OCI-LY3 (cell line): Measurements from ENCODE around the gene CHD9.

Experiments used
- H2AFZ ChIP-seq: fragments of 200-600, 300-600 bp; shearing (Covaris generic); 2 replicates; pipeline ENCODE4 v1.6.0; 2014; ENCODE audit warnings: antibody characterized with exemption, low read depth, low read length
- H3K27ac ChIP-seq: fragments of 200-600, 300-600 bp; sonication (generic); 2 replicates; pipeline ENCODE4 v1.5.1; 2014; ENCODE audit warnings: mild to moderate bottlenecking, low read length, moderate library complexity, mixed read lengths
- H3K27me3 ChIP-seq: fragments of 200-600, 300-600 bp; sonication (generic); 2 replicates; pipeline ENCODE4 v1.6.1; 2014; ENCODE audit warnings: low read depth, low read length, mixed read lengths
- H3K36me3 ChIP-seq: fragments of 200-600, 300-600 bp; sonication (generic); replicated peaks from 2 replicates; pipeline ENCODE3; 2014; ENCODE audit warnings: low read depth, low read length, mixed read lengths
- H3K4me1 ChIP-seq: fragments of 300-600, 200-600 bp; sonication (generic); 2 replicates; pipeline ENCODE4 v1.6.1; 2014; ENCODE audit warnings: low read length, mixed read lengths
- H3K4me2 ChIP-seq: fragments of 200-600, 300-600 bp; sonication (generic); 2 replicates; pipeline ENCODE4 v1.6.1; 2014; ENCODE audit warnings: low read length, mixed read lengths
- H3K4me3 ChIP-seq: fragments of 300-600, 200-600 bp; sonication (generic); 2 replicates; pipeline ENCODE4 v1.5.1; 2014; ENCODE audit warnings: antibody characterized with exemption, mild to moderate bottlenecking, low read length, moderate library complexity
- H3K79me2 ChIP-seq: fragments of 300-600, 200-600 bp; shearing (Covaris generic); 2 replicates; pipeline ENCODE4 v1.6.1; 2014; ENCODE audit warnings: mild to moderate bottlenecking, low read length, mixed read lengths
- H3K9ac ChIP-seq: fragments of 300-600, 200-600 bp; shearing (Covaris generic); 2 replicates; pipeline ENCODE4 v1.6.0; 2014; ENCODE audit warnings: mild to moderate bottlenecking, low read length, moderate library complexity
- H3K9me3 ChIP-seq: fragments of 200-600, 300-600 bp; shearing (Covaris generic); 2 replicates; pipeline ENCODE4 v1.6.1; 2014; ENCODE audit warnings: low read length, mixed read lengths; ENCODE audit not compliant: insufficient read depth
- H4K20me1 ChIP-seq: fragments of 200-600, 300-600 bp; sonication (generic); 2 replicates; pipeline ENCODE4 v1.6.1; 2016; ENCODE audit warnings: low read length, mixed read lengths; ENCODE audit not compliant: insufficient read depth
- EZH2phosphoT487 ChIP-seq: fragments of 200-600 bp; shearing (Covaris generic); IDR thresholded peaks from 2 replicates; pipeline ENCODE4 v1.6.1; 2018; ENCODE audit warnings: antibody characterized with exemption, mixed run types, low read depth
- TF ChIP-seq, protein P1 (sequence below): fragments of 200-600, 300-600 bp; sonication (generic); IDR thresholded peaks from 2 replicates; pipeline ENCODE4 v1.5.1; 2014; ENCODE audit warnings: antibody characterized with exemption, low read length, low read depth

CHD9 gene

DNA sequence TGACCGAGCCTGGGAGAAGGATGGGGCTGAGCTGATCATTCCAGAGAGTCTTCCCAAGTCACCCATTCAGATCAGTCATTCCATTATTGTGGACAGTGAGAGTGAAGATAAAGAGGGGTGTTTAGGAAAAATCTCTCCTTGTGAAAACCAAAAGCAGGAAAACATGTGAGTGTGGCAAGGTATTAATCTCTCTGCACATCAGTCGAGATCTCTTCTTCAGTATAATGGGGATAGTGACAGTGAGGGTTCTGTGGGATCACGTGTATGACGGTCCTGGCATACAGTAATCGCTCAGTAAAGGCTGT, 35.4 kb downstream of the CHD9 start:
- H3K27ac ChIP-seq = peak overlapping the region; percentile 95

DNA sequence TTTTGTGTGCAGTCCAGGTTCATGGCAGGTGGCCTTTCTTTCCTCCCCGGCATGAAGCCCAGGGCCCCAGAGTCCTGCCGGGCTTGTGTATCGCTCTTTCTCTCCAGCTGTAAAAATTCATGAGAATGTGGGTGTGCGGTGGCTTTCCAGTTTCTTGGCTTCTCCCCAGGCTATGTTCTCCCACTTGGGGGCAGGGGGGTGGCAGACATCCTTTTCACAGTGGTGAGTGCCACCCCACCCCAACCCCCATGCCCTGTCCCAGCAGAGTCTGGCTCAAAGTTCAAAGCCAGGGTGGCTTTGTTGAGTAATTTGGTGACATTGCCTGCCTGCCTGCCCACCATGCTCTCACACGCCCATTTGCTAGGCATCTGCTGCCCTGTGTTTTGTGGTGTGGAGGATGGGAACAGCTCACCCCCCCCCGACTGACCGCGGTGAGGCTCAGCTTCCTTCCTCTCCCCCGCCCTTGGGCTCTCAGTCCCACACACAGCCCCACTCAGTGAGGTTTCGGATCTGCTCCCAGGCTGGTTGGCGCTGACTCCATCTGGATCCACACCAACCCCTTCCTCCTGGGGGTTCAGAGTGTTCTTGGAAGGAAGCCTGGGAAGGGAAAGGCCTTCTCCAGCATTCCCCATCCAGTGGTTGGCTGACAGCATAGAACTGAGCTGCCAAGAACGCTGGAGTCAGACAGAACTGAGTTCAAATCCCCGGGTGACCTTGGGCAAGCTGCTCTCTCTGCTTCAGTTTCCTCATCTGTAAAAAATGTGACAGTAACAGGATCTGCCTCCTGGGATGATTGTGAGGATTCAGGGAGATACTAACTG, 36.0 kb downstream of the CHD9 start:
- Histone ChIP-seq H4K20me1 (no peaks in the 10 kb centered on the region), H3K9me3 (no peaks in the 10 kb centered on the region), H3K4me2 (peak overlapping the region; percentile 87), H3K36me3 (peaks cover 8% of the 10 kb centered on the region), H3K79me2 (peaks cover 50% of the 10 kb centered on the region), H3K27me3 (no peaks in the 10 kb centered on the region), H2AFZ (no peak overlapping the region), H3K27ac (peak overlapping the region; percentile 95), H3K9ac (peak overlapping the region; percentile 88), H3K4me3 (peak overlapping the region; percentile 64), H3K4me1 (peaks cover 71% of the 10 kb centered on the region)
- no peak for TF ChIP-seq EZH2phosphoT487
- TF ChIP-seq, protein P1, sequence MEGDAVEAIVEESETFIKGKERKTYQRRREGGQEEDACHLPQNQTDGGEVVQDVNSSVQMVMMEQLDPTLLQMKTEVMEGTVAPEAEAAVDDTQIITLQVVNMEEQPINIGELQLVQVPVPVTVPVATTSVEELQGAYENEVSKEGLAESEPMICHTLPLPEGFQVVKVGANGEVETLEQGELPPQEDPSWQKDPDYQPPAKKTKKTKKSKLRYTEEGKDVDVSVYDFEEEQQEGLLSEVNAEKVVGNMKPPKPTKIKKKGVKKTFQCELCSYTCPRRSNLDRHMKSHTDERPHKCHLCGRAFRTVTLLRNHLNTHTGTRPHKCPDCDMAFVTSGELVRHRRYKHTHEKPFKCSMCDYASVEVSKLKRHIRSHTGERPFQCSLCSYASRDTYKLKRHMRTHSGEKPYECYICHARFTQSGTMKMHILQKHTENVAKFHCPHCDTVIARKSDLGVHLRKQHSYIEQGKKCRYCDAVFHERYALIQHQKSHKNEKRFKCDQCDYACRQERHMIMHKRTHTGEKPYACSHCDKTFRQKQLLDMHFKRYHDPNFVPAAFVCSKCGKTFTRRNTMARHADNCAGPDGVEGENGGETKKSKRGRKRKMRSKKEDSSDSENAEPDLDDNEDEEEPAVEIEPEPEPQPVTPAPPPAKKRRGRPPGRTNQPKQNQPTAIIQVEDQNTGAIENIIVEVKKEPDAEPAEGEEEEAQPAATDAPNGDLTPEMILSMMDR = no peak

More for the DNA sequence above, 35.4 kb downstream of the CHD9 start:
- Histone ChIP-seq H3K4me3 (peak overlapping the region; percentile 64), H3K4me2 (peak overlapping the region; percentile 87), H3K9ac (peak overlapping the region; percentile 88), H3K4me1 (peaks cover 76% of the 10 kb centered on the region), H3K9me3 (no peaks in the 10 kb centered on the region), H2AFZ (no peak overlapping the region), H3K27me3 (no peaks in the 10 kb centered on the region), H3K36me3 (peaks cover 8% of the 10 kb centered on the region), H3K79me2 (peaks cover 46% of the 10 kb centered on the region), H4K20me1 (no peaks in the 10 kb centered on the region)
- TF ChIP-seq EZH2phosphoT487 = no peak
- TF ChIP-seq, protein P1 = no peak

DNA sequence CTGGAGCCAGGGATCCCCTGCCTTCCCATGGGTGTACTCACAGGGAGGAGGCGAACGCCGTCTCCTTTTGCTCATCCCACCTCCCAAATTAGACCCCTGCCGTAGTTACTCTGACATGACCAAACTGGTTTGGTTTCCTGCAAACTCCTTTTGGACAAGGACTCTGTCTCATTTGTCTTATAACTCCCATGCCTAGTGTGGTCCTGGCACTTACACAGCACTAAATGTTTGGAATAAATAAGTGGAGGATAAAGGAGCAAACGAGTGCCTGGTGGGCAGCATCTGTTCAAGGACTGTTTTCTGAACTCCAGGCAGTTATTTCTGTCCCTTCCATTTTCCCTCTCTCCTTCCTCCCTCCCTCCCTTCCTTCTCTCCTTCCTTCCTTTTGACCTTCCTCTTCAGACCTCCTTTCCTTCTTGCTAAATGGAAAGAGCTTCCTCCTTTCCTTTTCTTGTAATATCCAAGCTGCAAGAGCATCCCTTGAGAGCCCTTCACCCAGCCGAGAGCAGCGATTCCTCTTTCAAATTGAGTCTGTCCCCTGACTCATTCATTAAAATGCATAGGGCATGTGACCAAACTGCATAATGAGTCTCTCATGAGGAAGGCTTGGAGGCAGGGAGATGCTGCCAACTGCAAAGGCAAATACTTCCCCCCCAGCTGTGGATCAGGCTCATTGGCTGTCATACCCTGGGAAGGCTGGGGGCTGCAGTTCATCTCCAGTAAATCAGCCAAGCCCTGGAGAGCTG, 36.8 kb downstream of the CHD9 start:
- Histone ChIP-seq H3K4me2 (peak overlapping the region; percentile 87), H2AFZ (no peak overlapping the region), H3K27me3 (no peaks in the 10 kb centered on the region), H4K20me1 (no peaks in the 10 kb centered on the region), H3K9ac (peak overlapping the region; percentile 88), H3K4me3 (peak overlapping the region; percentile 64), H3K36me3 (peaks cover 8% of the 10 kb centered on the region), H3K9me3 (no peaks in the 10 kb centered on the region), H3K27ac (peak overlapping the region; percentile 95), H3K79me2 (peaks cover 58% of the 10 kb centered on the region), H3K4me1 (peaks cover 72% of the 10 kb centered on the region)
- TF ChIP-seq EZH2phosphoT487 = no peak
- TF ChIP-seq, protein P1 = no peak

DNA sequence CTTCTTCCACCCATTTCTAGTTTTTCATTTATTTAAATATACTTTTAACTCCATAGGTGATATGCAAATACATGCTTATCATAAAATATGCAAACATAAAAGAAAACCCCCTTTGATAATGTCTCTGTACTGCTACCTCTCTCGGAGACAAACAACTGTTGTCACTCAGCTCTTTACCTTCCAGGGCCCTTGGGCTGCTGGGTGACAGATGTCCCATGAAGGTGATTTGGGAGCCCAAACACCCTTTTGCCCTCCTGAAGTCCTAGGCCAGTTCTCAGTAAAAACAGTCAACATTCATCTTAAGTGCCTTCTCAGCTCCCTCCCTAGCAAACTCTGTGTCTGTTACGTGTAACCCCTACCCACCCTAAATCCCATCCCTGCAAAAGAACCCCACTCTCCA, 37.5 kb downstream of the CHD9 start:
- Histone ChIP-seq H3K4me2 (peak overlapping the region; percentile 87), H4K20me1 (no peaks in the 10 kb centered on the region), H3K9ac (peak overlapping the region; percentile 57), H3K27me3 (no peaks in the 10 kb centered on the region), H3K4me1 (peaks cover 73% of the 10 kb centered on the region), H3K4me3 (peak overlapping the region; percentile 36), H3K79me2 (peaks cover 65% of the 10 kb centered on the region), H2AFZ (no peak overlapping the region), H3K9me3 (no peaks in the 10 kb centered on the region), H3K27ac (peak overlapping the region; percentile 95), H3K36me3 (peaks cover 8% of the 10 kb centered on the region)
- TF ChIP-seq, protein P1 = no peak
- no peak for TF ChIP-seq EZH2phosphoT487
